Omental fat pad (tissue), 4 donors: ENCODE data around the gene GINS1. TPM values are rescaled to one million over a fixed set of nuclear protein-coding genes. Genes with fewer than 3 reads are reported as not detected.

ENCODE experiments used
- ATAC-seq: fragments of 150-250 bp; one replicate; pipeline ENCODE4 v1.9.1; 2016; ENCODE audit warnings: mild to moderate bottlenecking, moderate library complexity; ENCODE audit not compliant: low FRiP score
- DNase-seq: peaks from one replicate; pipeline ENCODE4 v3.0.0-alpha.2; 2019; ENCODE audit warnings: low spot score
- total RNA-seq, 4 donors: library from RNA; depleted of rRNA; stranded (reverse); fragments of >200 nt; gene quantifications; one replicate each; pipeline ENCODE4 v1.1.0, GENCODE V29; 2016
- TF ChIP-seq, protein P1 (sequence below), 3 donors: fragments of 450-650 bp; IDR thresholded peaks; one replicate each; pipeline ENCODE4 v1.5.1; 2016 to 2017; ENCODE audit warnings: antibody characterized with exemption in 3 of 3, mild to moderate bottlenecking in 3 of 3, moderate library complexity in 2 of 3

The GINS1 gene
- total RNA-seq, 4 donors from 2014 or later: 0.13 to 1.1 (median 0.58) TPM

DNA sequence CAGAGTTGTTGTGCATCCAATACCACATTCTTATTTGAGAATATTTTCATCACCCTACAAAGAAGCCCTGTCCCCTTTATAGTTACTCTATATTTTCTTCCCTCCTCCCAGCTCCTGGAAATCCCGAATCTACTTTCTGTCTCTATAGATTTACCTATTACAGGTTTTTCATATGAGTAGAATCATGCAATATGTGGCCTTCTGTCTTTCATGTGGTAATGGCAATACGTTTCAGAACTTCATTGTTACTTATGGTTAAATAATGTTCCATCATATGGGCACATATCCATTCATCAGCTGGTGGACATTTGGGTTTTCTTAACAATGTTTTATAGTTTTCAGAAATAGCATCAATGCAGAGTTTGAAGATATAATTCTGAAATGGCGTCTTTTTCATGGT is 17.1 kb downstream of the GINS1 start:
- DNase-seq (no peak), ATAC-seq (no peak)
- TF ChIP-seq, protein P1, sequence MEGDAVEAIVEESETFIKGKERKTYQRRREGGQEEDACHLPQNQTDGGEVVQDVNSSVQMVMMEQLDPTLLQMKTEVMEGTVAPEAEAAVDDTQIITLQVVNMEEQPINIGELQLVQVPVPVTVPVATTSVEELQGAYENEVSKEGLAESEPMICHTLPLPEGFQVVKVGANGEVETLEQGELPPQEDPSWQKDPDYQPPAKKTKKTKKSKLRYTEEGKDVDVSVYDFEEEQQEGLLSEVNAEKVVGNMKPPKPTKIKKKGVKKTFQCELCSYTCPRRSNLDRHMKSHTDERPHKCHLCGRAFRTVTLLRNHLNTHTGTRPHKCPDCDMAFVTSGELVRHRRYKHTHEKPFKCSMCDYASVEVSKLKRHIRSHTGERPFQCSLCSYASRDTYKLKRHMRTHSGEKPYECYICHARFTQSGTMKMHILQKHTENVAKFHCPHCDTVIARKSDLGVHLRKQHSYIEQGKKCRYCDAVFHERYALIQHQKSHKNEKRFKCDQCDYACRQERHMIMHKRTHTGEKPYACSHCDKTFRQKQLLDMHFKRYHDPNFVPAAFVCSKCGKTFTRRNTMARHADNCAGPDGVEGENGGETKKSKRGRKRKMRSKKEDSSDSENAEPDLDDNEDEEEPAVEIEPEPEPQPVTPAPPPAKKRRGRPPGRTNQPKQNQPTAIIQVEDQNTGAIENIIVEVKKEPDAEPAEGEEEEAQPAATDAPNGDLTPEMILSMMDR (IDR thresholded peaks at IDR 0.05): no peak

DNA sequence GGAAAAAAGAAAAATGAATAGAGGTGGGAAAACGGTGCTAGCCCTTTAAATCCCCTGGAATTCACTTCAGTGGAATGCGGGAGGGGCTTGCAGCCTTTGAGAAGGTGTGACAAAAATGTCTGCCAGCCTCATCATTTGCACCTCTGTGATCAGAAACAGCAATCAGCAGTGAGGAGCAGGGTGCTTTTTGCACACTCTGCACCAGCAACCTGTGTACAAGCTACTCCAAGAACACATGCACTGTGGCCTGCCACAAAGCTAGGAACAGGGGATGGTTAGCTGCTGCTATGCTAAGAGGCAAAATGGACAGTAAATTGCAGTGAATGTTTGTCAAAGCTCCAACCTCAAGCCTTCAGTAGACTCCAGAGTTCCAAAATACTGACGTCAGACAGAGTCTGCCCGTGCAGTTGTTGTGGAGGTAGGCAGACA is 29.7 kb downstream of the GINS1 start:
- TF ChIP-seq, protein P1 (IDR thresholded peaks at IDR 0.05): no peak
- ATAC-seq (no peak), DNase-seq (no peak)

DNA sequence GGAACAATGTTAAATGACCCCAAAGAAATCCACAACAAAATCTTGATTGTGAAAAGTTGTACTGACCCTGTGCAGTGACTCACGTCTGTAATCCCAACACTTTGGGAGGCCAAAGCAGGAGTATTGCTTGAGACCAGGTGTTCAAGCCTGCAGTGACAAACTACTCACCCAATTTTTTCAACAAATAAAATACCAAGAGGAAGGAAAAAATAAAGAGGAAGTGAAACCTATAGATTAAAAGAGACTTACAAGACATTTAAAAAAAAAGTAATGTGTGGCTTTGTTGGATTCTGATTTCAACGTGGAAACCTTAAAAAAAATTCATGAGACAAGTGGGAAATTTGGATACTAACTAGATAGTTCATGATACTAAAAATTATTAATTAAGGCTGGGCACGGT is 31.9 kb downstream of the GINS1 start:
- no peak for ATAC-seq
- DNase-seq: no peak
- TF ChIP-seq, protein P1 (IDR thresholded peaks at IDR 0.05): no peak

DNA sequence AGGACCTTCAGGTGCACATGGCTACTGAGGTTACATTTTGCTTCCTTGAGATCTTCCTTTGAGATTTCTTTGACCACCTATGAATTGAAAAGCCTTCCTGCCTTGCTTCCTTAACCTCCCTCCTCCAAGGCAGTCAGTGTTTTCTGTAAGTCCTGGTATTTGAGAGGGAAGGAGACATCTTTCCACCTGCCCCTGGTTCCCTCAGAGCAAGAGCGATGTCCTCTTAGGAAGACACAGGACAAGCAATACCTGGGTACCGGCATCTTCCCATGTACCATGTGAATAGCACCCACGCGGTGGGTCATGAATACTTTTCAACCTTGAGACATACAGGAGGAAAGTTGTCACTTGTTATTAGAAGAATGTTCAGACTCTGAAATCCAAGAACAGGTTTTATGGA is 37.1 kb downstream of the GINS1 start:
- TF ChIP-seq, protein P1 (IDR thresholded peaks at IDR 0.05): no peak
- ATAC-seq (no peak), DNase-seq (no peak)

DNA sequence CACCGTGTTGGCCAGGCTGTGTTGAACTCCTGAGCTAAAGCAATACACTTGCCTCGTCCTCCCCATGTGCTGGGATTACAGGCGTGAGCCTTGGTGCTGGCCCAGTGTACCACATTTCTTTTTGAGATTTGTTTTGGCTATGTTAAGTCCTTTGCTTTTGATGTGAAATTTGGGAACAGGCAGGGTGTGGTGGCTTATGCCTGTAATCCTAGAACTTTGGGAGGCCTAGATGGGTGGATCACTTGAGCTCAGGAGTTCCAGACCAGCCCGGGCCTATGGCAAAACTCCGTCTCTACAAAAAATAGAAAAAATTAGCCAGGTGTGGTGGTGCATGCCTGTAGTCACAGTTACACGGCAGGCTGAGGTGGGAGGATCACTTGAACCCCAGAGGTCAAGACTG is 40.2 kb downstream of the GINS1 start:
- DNase-seq (no peak), ATAC-seq (no peak)
- TF ChIP-seq, protein P1 (IDR thresholded peaks at IDR 0.05): no peak

DNA sequence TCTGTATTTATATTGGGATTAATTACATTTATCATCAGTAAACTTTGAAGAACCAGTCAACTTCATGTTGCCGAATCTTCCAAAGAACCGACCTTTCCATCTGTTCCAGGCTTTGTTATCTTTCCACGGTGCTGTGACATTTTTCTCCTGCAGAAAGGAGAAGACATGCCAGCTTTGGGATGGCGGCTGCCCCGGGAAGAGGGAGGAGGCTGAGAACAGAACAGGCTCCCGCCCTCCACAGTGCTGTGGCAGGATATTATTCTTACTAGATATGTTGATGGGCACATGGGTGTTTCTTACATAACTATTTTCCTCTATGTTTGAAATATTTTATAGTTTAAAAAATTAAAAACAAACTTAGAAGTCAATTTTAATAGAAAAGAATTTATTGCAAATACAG is 44.9 kb downstream of the GINS1 start:
- ATAC-seq: no peak
- no peak for DNase-seq
- TF ChIP-seq, protein P1 (IDR thresholded peaks at IDR 0.05): no peak

DNA sequence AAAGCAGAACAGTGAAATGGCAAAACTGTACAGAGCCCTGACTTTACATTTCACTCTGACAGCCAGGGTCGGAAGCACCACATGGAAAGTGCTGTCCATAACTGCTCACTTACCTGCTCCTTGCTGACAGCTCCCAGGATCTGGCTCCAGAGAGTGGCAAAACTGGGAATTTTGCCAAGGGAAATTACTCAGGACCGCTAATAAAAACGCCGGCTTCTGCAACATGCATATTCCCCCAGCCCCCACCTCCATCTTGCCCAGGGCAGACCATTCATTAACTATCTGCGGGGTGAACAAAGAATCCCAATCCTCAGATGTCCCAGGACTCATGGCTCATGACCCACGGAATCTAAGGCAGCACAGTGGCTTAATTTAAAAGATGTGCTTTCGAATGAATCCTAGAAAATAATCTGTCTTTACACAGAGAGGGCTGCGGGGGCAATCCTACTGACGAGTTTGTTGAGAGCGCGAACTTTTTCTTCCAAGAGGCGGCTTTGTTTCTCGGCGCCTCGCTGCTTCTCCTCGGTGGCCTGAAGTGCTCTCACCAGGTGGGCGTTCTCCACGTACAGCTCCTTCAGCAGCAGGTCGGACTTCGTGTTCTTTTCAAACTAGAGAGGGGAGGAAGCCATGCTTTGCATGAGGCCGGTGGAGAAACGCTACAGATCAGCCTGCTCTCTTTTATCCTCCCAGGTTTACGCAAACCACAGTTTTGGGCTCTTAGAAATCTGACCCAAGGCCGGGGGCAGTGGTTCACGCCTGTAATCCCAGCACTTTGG is 45.8 kb downstream of the GINS1 start:
- ATAC-seq (no peak), DNase-seq (no peak)
- TF ChIP-seq, protein P1 (IDR thresholded peaks at IDR 0.05): no peak
